Activated naive CD8-positive, alpha-beta T cell treated with anti-CD3 and anti-CD28 coated beads, Interleukin-2, amount 50 U/mL, for 24 hours (primary cell): ENCODE measurements around the gene MELK.
A peak's percentile ranks its signal among the peaks of the same experiment; 100 is the strongest.

Experiments used
- ATAC-seq: fragments of 150-1000 bp; cut with Tn5 transposase; one replicate; pipeline ENCODE4 v1.10.0; 2021
- DNase-seq: peaks from one replicate; pipeline ENCODE4 v3.0.0; 2021
- H3K27ac Mint-ChIP-seq: one replicate; pipeline ENCODE4 v1.8.0; 2021; ENCODE audit warnings: mild to moderate bottlenecking, mixed read lengths
- H3K27me3 Mint-ChIP-seq: one replicate; pipeline ENCODE4 v1.8.0; 2021; ENCODE audit warnings: mixed read lengths
- H3K36me3 Mint-ChIP-seq: one replicate; pipeline ENCODE4 v1.8.0; 2021; ENCODE audit warnings: low read depth, mixed read lengths
- H3K4me1 Mint-ChIP-seq: one replicate; pipeline ENCODE4 v1.8.0; 2021; ENCODE audit warnings: mixed read lengths
- H3K4me3 Mint-ChIP-seq: one replicate; pipeline ENCODE4 v1.8.0; 2021; ENCODE audit warnings: mild to moderate bottlenecking, moderate library complexity, mixed read lengths
- H3K9me3 Mint-ChIP-seq: one replicate; pipeline ENCODE4 v1.8.0; 2021; ENCODE audit warnings: mixed read lengths

The MELK gene

GRCh38 chr9:36603006-36603405, 30.3 kb downstream of the MELK start:
- Mint-ChIP-seq H3K4me1 (peaks cover 5% of the 10 kb centered on the region), H3K27me3 (no peaks in the 10 kb centered on the region), H3K9me3 (no peaks in the 10 kb centered on the region), H3K27ac (peak overlapping the region; percentile 50), H3K4me3 (no peak overlapping the region), H3K36me3 (peaks cover 68% of the 10 kb centered on the region)
- ATAC-seq, result no peak
- no peak for DNase-seq

- ATAC-seq (no peak), DNase-seq (no peak)
- Mint-ChIP-seq H3K27me3 (no peaks in the 10 kb centered on the region), H3K4me3 (no peak overlapping the region), H3K36me3 (peaks cover 59% of the 10 kb centered on the region), H3K4me1 (no peaks in the 10 kb centered on the region), H3K27ac (no peak overlapping the region), H3K9me3 (no peaks in the 10 kb centered on the region)
Observed at GRCh38 chr9:36609306-36609705, 36.6 kb downstream of the MELK start.

DNA sequence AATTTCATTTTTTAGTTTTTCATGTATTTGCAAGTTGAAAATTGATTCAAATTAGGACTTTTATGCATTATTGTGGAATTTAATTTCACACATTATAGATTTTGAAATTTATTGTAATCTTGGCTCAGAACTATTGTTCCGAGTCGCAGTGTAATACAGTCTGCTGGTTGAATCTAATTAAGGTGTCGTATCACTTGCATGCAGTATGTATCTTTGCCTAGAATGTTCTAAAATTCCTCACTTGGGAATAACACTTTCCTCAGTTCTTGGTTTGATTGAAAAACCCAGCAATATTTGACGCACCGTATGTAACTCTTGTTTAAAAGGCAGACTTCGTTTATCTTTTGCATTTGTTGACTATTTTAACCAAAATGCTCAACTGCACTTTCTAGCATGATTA, 49.4 kb downstream of the MELK start:
- peaks cover 20% of the 10 kb centered on the region for H3K36me3 Mint-ChIP-seq
- DNase-seq (no peak), ATAC-seq (no peak)
- H3K9me3 Mint-ChIP-seq, result no peaks in the 10 kb centered on the region
- H3K4me1 Mint-ChIP-seq, result no peaks in the 10 kb centered on the region
- no peaks in the 10 kb centered on the region for H3K27me3 Mint-ChIP-seq
- H3K4me3 Mint-ChIP-seq, result no peak overlapping the region
- no peak overlapping the region for H3K27ac Mint-ChIP-seq

DNA sequence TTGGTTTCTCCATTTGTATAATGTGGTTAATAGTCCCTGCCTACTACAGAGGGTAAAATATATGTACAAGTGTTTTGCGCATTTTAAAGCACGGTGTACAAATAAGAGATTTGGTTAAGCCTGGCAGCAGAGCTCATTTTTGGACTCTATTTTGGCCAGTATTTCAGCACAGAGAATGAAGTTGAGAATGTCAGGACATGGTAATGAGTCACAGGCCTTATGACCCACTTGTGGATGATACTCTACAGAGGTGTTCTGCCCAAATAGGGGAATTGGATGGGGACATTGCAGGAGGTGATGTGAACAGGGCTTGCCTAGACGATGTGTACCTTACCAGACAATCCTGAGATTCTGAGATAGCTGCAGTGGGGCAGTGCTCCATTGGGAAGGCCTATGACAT, 50.6 kb downstream of the MELK start:
- Mint-ChIP-seq H3K4me1 (no peaks in the 10 kb centered on the region), H3K36me3 (peaks cover 19% of the 10 kb centered on the region), H3K9me3 (no peaks in the 10 kb centered on the region), H3K27me3 (no peaks in the 10 kb centered on the region), H3K27ac (no peak overlapping the region), H3K4me3 (no peak overlapping the region)
- DNase-seq (no peak), ATAC-seq (no peak)

- ATAC-seq, result peak; percentile 46
- Mint-ChIP-seq H3K4me1 (no peaks in the 10 kb centered on the region), H3K9me3 (no peaks in the 10 kb centered on the region), H3K36me3 (peaks cover 23% of the 10 kb centered on the region), H3K4me3 (no peak overlapping the region), H3K27me3 (no peaks in the 10 kb centered on the region), H3K27ac (no peak overlapping the region)
- DNase-seq, result no peak
Observed at GRCh38 chr9:36625006-36625615, 52.4 kb downstream of the MELK start.

DNA sequence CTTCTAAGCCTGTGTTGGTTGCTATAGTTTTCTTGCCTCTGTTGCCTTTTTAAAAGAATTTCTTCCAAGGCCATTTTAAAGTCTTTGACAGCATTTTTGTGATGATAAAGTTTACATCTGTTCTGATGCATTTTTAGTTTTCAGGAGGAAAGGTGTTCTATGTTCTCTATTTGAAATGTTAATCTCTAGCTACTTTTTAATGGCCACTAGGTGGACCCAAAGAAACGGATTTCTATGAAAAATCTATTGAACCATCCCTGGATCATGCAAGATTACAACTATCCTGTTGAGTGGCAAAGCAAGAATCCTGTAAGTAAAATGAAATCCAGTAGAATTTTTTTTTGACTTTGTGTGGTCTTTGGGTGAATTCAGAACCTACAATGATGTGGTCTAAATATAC, 60.2 kb downstream of the MELK start:
- ATAC-seq (no peak), DNase-seq (no peak)
- Mint-ChIP-seq H3K4me3 (no peak overlapping the region), H3K27me3 (no peaks in the 10 kb centered on the region), H3K4me1 (no peaks in the 10 kb centered on the region), H3K9me3 (no peaks in the 10 kb centered on the region), H3K36me3 (peaks cover 39% of the 10 kb centered on the region), H3K27ac (no peak overlapping the region)

DNA sequence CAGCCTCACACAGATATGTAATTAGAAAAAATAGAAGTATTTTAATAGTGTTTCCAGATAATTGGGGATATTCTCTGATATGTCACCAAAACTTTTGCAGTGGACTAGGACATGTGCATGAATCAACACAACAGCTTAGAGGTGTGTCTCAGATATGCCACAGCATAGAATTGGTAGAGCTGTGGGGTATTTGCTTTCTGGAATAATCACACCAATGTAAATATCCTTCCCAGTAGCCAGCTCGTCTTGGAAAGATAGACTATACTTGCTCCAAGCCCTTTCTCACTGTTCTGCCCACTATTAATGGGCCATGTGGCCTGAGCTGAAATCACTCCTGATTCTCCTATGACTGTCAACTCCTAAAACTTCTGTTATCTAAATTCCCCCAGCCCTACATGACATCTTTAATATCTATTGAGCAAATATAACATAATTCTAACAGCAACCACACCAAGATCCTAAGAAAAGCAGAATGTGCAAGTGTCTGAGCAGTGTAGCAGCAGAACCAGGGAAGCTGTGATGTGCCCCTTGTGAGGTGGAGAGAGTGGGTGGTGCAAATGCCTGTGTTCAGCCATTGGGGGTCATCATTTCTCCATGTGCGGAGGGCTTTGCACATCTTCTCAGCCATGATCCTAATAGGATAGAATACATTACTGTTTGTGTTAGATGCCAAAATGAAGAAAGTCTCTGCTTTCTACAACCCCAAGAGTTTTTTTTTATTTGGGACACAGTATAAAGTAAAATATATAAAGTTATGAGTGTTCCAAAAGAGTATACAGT, 65.0 kb downstream of the MELK start:
- Mint-ChIP-seq H3K27ac (no peak overlapping the region), H3K36me3 (peaks cover 35% of the 10 kb centered on the region)

GRCh38 chr9:36640771-36641381, 68.2 kb downstream of the MELK start:
- no peak for ATAC-seq
- no peak for DNase-seq
- peaks cover 41% of the 10 kb centered on the region for H3K36me3 Mint-ChIP-seq
- H3K27me3 Mint-ChIP-seq, result no peaks in the 10 kb centered on the region
- no peak overlapping the region for H3K4me3 Mint-ChIP-seq
- peaks cover 2% of the 10 kb centered on the region for H3K4me1 Mint-ChIP-seq
- H3K9me3 Mint-ChIP-seq, result no peaks in the 10 kb centered on the region
- no peak overlapping the region for H3K27ac Mint-ChIP-seq

More for the DNA sequence above, 65.0 kb downstream of the MELK start:
- Mint-ChIP-seq H3K9me3 (no peaks in the 10 kb centered on the region), H3K4me3 (no peak overlapping the region), H3K4me1 (peaks cover 2% of the 10 kb centered on the region), H3K27me3 (no peaks in the 10 kb centered on the region)
- DNase-seq (no peak), ATAC-seq (no peak)

DNA sequence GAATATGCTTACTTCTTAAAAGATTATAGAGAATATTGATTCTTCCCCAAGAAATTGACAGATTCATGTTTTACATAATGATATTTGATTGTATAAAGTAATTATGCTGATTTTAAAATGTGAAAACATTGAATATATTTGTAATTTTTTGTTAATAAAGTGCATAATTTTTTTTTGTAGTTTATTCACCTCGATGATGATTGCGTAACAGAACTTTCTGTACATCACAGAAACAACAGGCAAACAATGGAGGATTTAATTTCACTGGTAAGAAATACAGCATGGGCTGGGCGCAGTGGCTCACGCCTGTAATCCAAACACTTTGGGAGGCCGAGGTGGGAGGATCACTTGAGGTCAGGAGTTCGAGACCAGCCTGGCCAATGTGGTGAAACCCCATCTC, 70.1 kb downstream of the MELK start:
- H3K27ac Mint-ChIP-seq, result no peak overlapping the region
- ATAC-seq (no peak), DNase-seq (no peak)
- no peaks in the 10 kb centered on the region for H3K9me3 Mint-ChIP-seq
- H3K36me3 Mint-ChIP-seq, result peaks cover 46% of the 10 kb centered on the region
- peaks cover 2% of the 10 kb centered on the region for H3K4me1 Mint-ChIP-seq
- H3K4me3 Mint-ChIP-seq, result no peak overlapping the region
- no peaks in the 10 kb centered on the region for H3K27me3 Mint-ChIP-seq

GRCh38 chr9:36656842-36657241, 84.1 kb downstream of the MELK start:
- peaks cover 60% of the 10 kb centered on the region for H3K36me3 Mint-ChIP-seq
- no peaks in the 10 kb centered on the region for H3K4me1 Mint-ChIP-seq
- no peaks in the 10 kb centered on the region for H3K9me3 Mint-ChIP-seq
- no peak for ATAC-seq
- no peak overlapping the region for H3K27ac Mint-ChIP-seq
- no peak for DNase-seq
- H3K4me3 Mint-ChIP-seq, result no peak overlapping the region
- H3K27me3 Mint-ChIP-seq, result no peaks in the 10 kb centered on the region

- no peak for ATAC-seq
- Mint-ChIP-seq H3K9me3 (no peaks in the 10 kb centered on the region), H3K27ac (no peak overlapping the region), H3K36me3 (peaks cover 52% of the 10 kb centered on the region), H3K4me3 (no peak overlapping the region), H3K27me3 (no peaks in the 10 kb centered on the region), H3K4me1 (no peaks in the 10 kb centered on the region)
- DNase-seq, result no peak
Observed at GRCh38 chr9:36659500-36659899, 86.8 kb downstream of the MELK start.

- no peaks in the 10 kb centered on the region for H3K9me3 Mint-ChIP-seq
- H3K27me3 Mint-ChIP-seq, result no peaks in the 10 kb centered on the region
- no peak for ATAC-seq
- DNase-seq, result no peak
- H3K36me3 Mint-ChIP-seq, result peaks cover 44% of the 10 kb centered on the region
- H3K4me1 Mint-ChIP-seq, result peaks cover 8% of the 10 kb centered on the region
- H3K27ac Mint-ChIP-seq, result no peak overlapping the region
- H3K4me3 Mint-ChIP-seq, result no peak overlapping the region
Observed at GRCh38 chr9:36664806-36665205, 92.1 kb downstream of the MELK start.

DNA sequence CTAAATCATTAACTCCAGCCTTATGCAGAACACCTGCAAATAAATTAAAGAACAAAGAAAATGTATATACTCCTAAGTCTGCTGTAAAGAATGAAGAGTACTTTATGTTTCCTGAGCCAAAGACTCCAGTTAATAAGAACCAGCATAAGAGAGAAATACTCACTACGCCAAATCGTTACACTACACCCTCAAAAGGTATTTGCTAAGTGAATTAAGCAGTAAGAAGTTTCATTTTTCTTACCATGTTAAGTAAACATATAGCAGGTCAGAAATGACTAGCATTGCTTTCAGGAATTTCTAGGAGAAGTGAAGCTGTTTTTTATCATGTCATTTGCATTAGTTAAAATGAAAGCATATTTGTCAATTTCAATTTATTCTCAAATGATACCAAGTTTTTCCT, 92.7 kb downstream of the MELK start:
- Mint-ChIP-seq H3K4me3 (no peak overlapping the region), H3K36me3 (peaks cover 45% of the 10 kb centered on the region), H3K27me3 (no peaks in the 10 kb centered on the region), H3K9me3 (no peaks in the 10 kb centered on the region), H3K4me1 (peaks cover 8% of the 10 kb centered on the region), H3K27ac (no peak overlapping the region)
- no peak for ATAC-seq
- no peak for DNase-seq

GRCh38 chr9:36665921-36666431, 93.3 kb downstream of the MELK start:
- peaks cover 45% of the 10 kb centered on the region for H3K36me3 Mint-ChIP-seq
- H3K27ac Mint-ChIP-seq, result no peak overlapping the region
- no peaks in the 10 kb centered on the region for H3K9me3 Mint-ChIP-seq
- no peaks in the 10 kb centered on the region for H3K27me3 Mint-ChIP-seq
- no peak for ATAC-seq
- H3K4me1 Mint-ChIP-seq, result peaks cover 8% of the 10 kb centered on the region
- no peak for DNase-seq
- no peak overlapping the region for H3K4me3 Mint-ChIP-seq

DNA sequence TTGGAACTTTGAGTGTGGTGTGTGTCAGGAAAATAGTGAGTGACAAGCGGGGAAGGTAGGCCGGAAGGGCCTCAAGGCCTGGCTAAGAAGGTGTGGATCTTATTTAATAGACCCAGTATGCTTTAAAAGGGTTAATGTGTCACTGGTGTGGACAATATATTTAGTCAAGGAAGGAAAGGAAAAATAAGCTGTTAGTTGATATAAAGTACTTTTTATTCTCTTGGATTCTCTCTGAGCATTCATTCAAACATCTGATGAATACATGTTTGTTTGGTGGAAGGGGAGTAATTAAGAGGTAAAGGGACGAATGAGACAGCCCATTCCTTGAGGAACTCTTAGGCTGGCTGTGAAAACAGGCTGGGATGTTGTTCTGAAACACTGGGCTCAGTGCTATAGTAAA, 98.9 kb downstream of the MELK start:
- H3K27me3 Mint-ChIP-seq, result no peaks in the 10 kb centered on the region
- peaks cover 8% of the 10 kb centered on the region for H3K4me1 Mint-ChIP-seq
- no peak overlapping the region for H3K27ac Mint-ChIP-seq
- peaks cover 51% of the 10 kb centered on the region for H3K36me3 Mint-ChIP-seq
- DNase-seq (no peak), ATAC-seq (no peak)
- H3K4me3 Mint-ChIP-seq, result no peak overlapping the region
- H3K9me3 Mint-ChIP-seq, result no peaks in the 10 kb centered on the region
